ENCODE data around the gene AGAP1. TPM values are rescaled to one million over a fixed set of nuclear protein-coding genes. Genes with fewer than 3 reads are reported as not detected.

The AGAP1 gene
- total RNA-seq, 1 donor, result 18.5 TPM

- H4K20me1 ChIP-seq (ENCODE audit: insufficient read depth, low read length), result peaks cover 63% of the 10 kb centered on the region
- peak; percentile 37 for DNase-seq (ENCODE audit: insufficient read length, low spot score, missing footprints)
- TF ChIP-seq CTCF (IDR thresholded peaks at IDR 0.05; ENCODE audit: extremely low read depth, low read depth, low read length), result no peak
- no peaks in the 10 kb centered on the region for H3K27me3 ChIP-seq (ENCODE audit: insufficient read depth, low read length)
- no peak overlapping the region for H3K27ac ChIP-seq (ENCODE audit: low read depth, low read length)
- no peaks in the 10 kb centered on the region for H3K9me3 ChIP-seq (ENCODE audit: low read depth, low read length)
- H3K4me2 ChIP-seq (ENCODE audit: insufficient read depth, low read length), result no peak overlapping the region
- no peaks in the 10 kb centered on the region for H3K36me3 ChIP-seq (ENCODE audit: insufficient read depth, low read length)
- H3K4me1 ChIP-seq (ENCODE audit: insufficient read depth, low read length), result peaks cover 7% of the 10 kb centered on the region
- peaks cover 80% of the 10 kb centered on the region for H3K79me2 ChIP-seq (ENCODE audit: insufficient read depth, low read length)
- H2AFZ ChIP-seq (ENCODE audit: low read length), result no peak overlapping the region
- no peak overlapping the region for H3K4me3 ChIP-seq (ENCODE audit: insufficient read depth, low read length)
Measured at GRCh38 chr2:235545339-235546150, 51.7 kb downstream of the AGAP1 start.

- Histone ChIP-seq H3K4me1 (ENCODE audit: insufficient read depth, low read length) (peaks cover 7% of the 10 kb centered on the region), H3K4me2 (ENCODE audit: insufficient read depth, low read length) (no peak overlapping the region), H2AFZ (ENCODE audit: low read length) (no peak overlapping the region), H3K27me3 (ENCODE audit: insufficient read depth, low read length) (no peaks in the 10 kb centered on the region), H3K79me2 (ENCODE audit: insufficient read depth, low read length) (peaks cover 81% of the 10 kb centered on the region), H3K27ac (ENCODE audit: low read depth, low read length) (no peak overlapping the region), H3K36me3 (ENCODE audit: insufficient read depth, low read length) (no peaks in the 10 kb centered on the region), H3K9me3 (ENCODE audit: low read depth, low read length) (no peaks in the 10 kb centered on the region), H3K4me3 (ENCODE audit: insufficient read depth, low read length) (no peak overlapping the region), H4K20me1 (ENCODE audit: insufficient read depth, low read length) (peaks cover 65% of the 10 kb centered on the region)
- peak; percentile 59 for DNase-seq (ENCODE audit: insufficient read length, low spot score, missing footprints)
- no peak for TF ChIP-seq CTCF (IDR thresholded peaks at IDR 0.05; ENCODE audit: extremely low read depth, low read depth, low read length)
Measured at GRCh38 chr2:235546151-235546435, 52.2 kb downstream of the AGAP1 start.

- Histone ChIP-seq H3K79me2 (ENCODE audit: insufficient read depth, low read length) (peaks cover 84% of the 10 kb centered on the region), H3K27me3 (ENCODE audit: insufficient read depth, low read length) (no peaks in the 10 kb centered on the region), H2AFZ (ENCODE audit: low read length) (no peak overlapping the region), H3K4me2 (ENCODE audit: insufficient read depth, low read length) (no peak overlapping the region), H3K9me3 (ENCODE audit: low read depth, low read length) (no peaks in the 10 kb centered on the region), H4K20me1 (ENCODE audit: insufficient read depth, low read length) (peaks cover 68% of the 10 kb centered on the region), H3K4me1 (ENCODE audit: insufficient read depth, low read length) (peaks cover 7% of the 10 kb centered on the region), H3K27ac (ENCODE audit: low read depth, low read length) (no peak overlapping the region), H3K4me3 (ENCODE audit: insufficient read depth, low read length) (no peak overlapping the region), H3K36me3 (ENCODE audit: insufficient read depth, low read length) (no peaks in the 10 kb centered on the region)
- no peak for TF ChIP-seq CTCF (IDR thresholded peaks at IDR 0.05; ENCODE audit: extremely low read depth, low read depth, low read length)
- peak; percentile 23 for DNase-seq (ENCODE audit: insufficient read length, low spot score, missing footprints)
Measured at GRCh38 chr2:235546436-235546835, 52.6 kb downstream of the AGAP1 start.

GRCh38 chr2:235549735-235550377, 56.0 kb downstream of the AGAP1 start:
- Histone ChIP-seq H3K79me2 (ENCODE audit: insufficient read depth, low read length) (peaks cover 84% of the 10 kb centered on the region), H3K4me2 (ENCODE audit: insufficient read depth, low read length) (no peak overlapping the region), H3K27ac (ENCODE audit: low read depth, low read length) (no peak overlapping the region), H3K4me1 (ENCODE audit: insufficient read depth, low read length) (no peaks in the 10 kb centered on the region), H3K36me3 (ENCODE audit: insufficient read depth, low read length) (no peaks in the 10 kb centered on the region), H3K9me3 (ENCODE audit: low read depth, low read length) (no peaks in the 10 kb centered on the region), H2AFZ (ENCODE audit: low read length) (no peak overlapping the region), H3K27me3 (ENCODE audit: insufficient read depth, low read length) (no peaks in the 10 kb centered on the region), H3K4me3 (ENCODE audit: insufficient read depth, low read length) (no peak overlapping the region), H4K20me1 (ENCODE audit: insufficient read depth, low read length) (peaks cover 67% of the 10 kb centered on the region)
- DNase-seq (ENCODE audit: insufficient read length, low spot score, missing footprints), result no peak
- TF ChIP-seq CTCF (IDR thresholded peaks at IDR 0.05; ENCODE audit: extremely low read depth, low read depth, low read length), result no peak
